IMR-90 (cell line): ENCODE measurements around the gene MAPKAP1. TPM values are rescaled to one million over a fixed set of nuclear protein-coding genes. Genes with fewer than 3 reads are reported as not detected.

ENCODE experiments used
- ATAC-seq: fragments of 200-7000 bp; cut with Tn5 transposase; 2 replicates; pipeline ENCODE4 v1.9.1; 2020; ENCODE audit warnings: low read depth, mild to moderate bottlenecking, moderate library complexity
- BruUV-seq: library from RNA; stranded (reverse); fragments of 400-500 nt; replicated peaks from 2 replicates; lab custom pipeline; 2021; lab: Mats Ljungman, UMichigan
- CTCF ChIA-PET: fragments of 300-600 bp; formaldehyde crosslinking; extraction: SDS; loops from one replicate; lab custom pipeline; 2021; ENCODE audit warnings: antibody characterized with exemption; lab: Yijun Ruan, JAX
- POLR2A ChIA-PET: fragments of 300-600 bp; sonication (Branson Sonifier 250); formaldehyde crosslinking; loops from one replicate; lab custom pipeline; 2022; ENCODE audit warnings: antibody characterized with exemption; ENCODE audit not compliant: unreplicated experiment; lab: Charles Lee
- DNase-seq: peaks from one replicate; pipeline ENCODE4 v3.0.0; 2013
- H2AFZ ChIP-seq: replicated peaks from 2 replicates; pipeline ENCODE3; 2013; ENCODE audit warnings: low read length, mild to moderate bottlenecking; ENCODE audit not compliant: poor library complexity
- H2AK5ac ChIP-seq: 2 replicates; pipeline ENCODE4 v1.6.1; 2013; ENCODE audit warnings: low read depth, low read length, inconsistent platforms
- H2AK9ac ChIP-seq: replicated peaks from 2 replicates; pipeline ENCODE3; 2013; ENCODE audit warnings: mild to moderate bottlenecking, low read depth, low read length, moderate library complexity; ENCODE audit not compliant: poor library complexity
- H2BK120ac ChIP-seq: 2 replicates; pipeline ENCODE4 v1.6.1; 2013; ENCODE audit warnings: low read depth, low read length, inconsistent platforms
- H2BK15ac ChIP-seq: 3 replicates; pipeline ENCODE4 v1.6.1; 2013; ENCODE audit warnings: low read depth, low read length, inconsistent platforms
- H2BK20ac ChIP-seq: 2 replicates; pipeline ENCODE4 v1.6.1; 2013; ENCODE audit warnings: low read depth, mild to moderate bottlenecking, inconsistent platforms, low read length, moderate library complexity
- H2BK5ac ChIP-seq: 2 replicates; pipeline ENCODE4 v1.6.1; 2013; ENCODE audit warnings: mild to moderate bottlenecking, low read depth, low read length, inconsistent platforms; ENCODE audit not compliant: poor library complexity, severe bottlenecking
- H3K14ac ChIP-seq: replicated peaks from 2 replicates; pipeline ENCODE4 v1.6.1; 2013; ENCODE audit warnings: low read depth, low read length, inconsistent platforms
- H3K18ac ChIP-seq: 2 replicates; pipeline ENCODE4 v1.6.1; 2013; ENCODE audit warnings: low read depth, low read length, control low read depth
- H3K23ac ChIP-seq: 2 replicates; pipeline ENCODE4 v1.6.1; 2013; ENCODE audit warnings: low read depth, low read length, inconsistent platforms
- H3K27ac ChIP-seq: 2 replicates; pipeline ENCODE4 v1.5.1; 2013; ENCODE audit warnings: mild to moderate bottlenecking, control low read depth, low read length; ENCODE audit not compliant: insufficient read depth
- H3K27me3 ChIP-seq: 2 replicates; pipeline ENCODE4 v1.6.1; 2013; ENCODE audit warnings: low read length; ENCODE audit not compliant: control insufficient read depth, insufficient read depth
- H3K36me3 ChIP-seq: 2 replicates; pipeline ENCODE4 v1.6.1; 2013; ENCODE audit warnings: low read length, mixed read lengths; ENCODE audit not compliant: control insufficient read depth, insufficient read depth
- H3K4ac ChIP-seq: 2 replicates; pipeline ENCODE4 v1.6.1; 2013; ENCODE audit warnings: low read depth, low read length, inconsistent platforms
- H3K4me1 ChIP-seq: 2 replicates; pipeline ENCODE4 v1.6.1; 2013; ENCODE audit warnings: low read length, mixed read lengths; ENCODE audit not compliant: control insufficient read depth, insufficient read depth
- H3K4me2 ChIP-seq: 2 replicates; pipeline ENCODE4 v1.6.1; 2013; ENCODE audit warnings: low read depth, mild to moderate bottlenecking, control low read depth, low read length, moderate library complexity
- H3K4me3 ChIP-seq: 2 replicates; pipeline ENCODE4 v1.5.1; 2013; ENCODE audit warnings: low read depth, mild to moderate bottlenecking, control low read depth, low read length, moderate library complexity; ENCODE audit not compliant: insufficient read depth
- H3K56ac ChIP-seq: 2 replicates; pipeline ENCODE4 v1.6.1; 2013; ENCODE audit warnings: low read length, inconsistent platforms; ENCODE audit not compliant: insufficient read depth; ENCODE audit errors: extremely low read depth
- H3K79me1 ChIP-seq, 2 experiments: 2 replicates each; pipeline ENCODE4 v1.6.1; 2013; ENCODE audit warnings: low read length in 2 of 2, inconsistent platforms in 1 of 2, low read depth in 1 of 2
- H3K9ac ChIP-seq: 2 replicates; pipeline ENCODE4 v1.6.1; 2013; ENCODE audit warnings: low read depth, low read length, control low read depth
- H3K9me1 ChIP-seq: 2 replicates; pipeline ENCODE4 v1.6.1; 2013; ENCODE audit warnings: low read length, inconsistent platforms; ENCODE audit not compliant: insufficient read depth
- H3K9me3 ChIP-seq: 2 replicates; pipeline ENCODE4 v1.6.1; 2013; ENCODE audit warnings: low read length; ENCODE audit not compliant: control insufficient read depth, insufficient read depth
- H4K20me1 ChIP-seq: 2 replicates; pipeline ENCODE4 v1.6.1; 2013; ENCODE audit warnings: low read length, inconsistent platforms; ENCODE audit not compliant: insufficient read depth
- H4K5ac ChIP-seq: 2 replicates; pipeline ENCODE4 v1.6.1; 2013; ENCODE audit warnings: mild to moderate bottlenecking, low read depth, low read length, control low read depth
- H4K8ac ChIP-seq, 2 experiments: 2 replicates each; pipeline ENCODE4 v1.6.1; 2013; ENCODE audit warnings: low read depth in 2 of 2, low read length in 2 of 2, control low read depth in 1 of 2, inconsistent platforms in 1 of 2
- H4K91ac ChIP-seq: 2 replicates; pipeline ENCODE4 v1.6.1; 2013; ENCODE audit warnings: low read depth, low read length, inconsistent platforms; ENCODE audit not compliant: insufficient read depth
- CTCF ChIP-seq: conservative IDR thresholded peaks from 2 replicates; pipeline ENCODE4 v1.5.1; 2012; ENCODE audit warnings: mild to moderate bottlenecking, low read depth, low read length, improper control_type of control experiment
- MAZ ChIP-seq: IDR thresholded peaks from 2 replicates; pipeline ENCODE4 v1.6.1; 2012; ENCODE audit warnings: low read depth, mild to moderate bottlenecking, low read length, improper control_type of control experiment, moderate library complexity, borderline replicate concordance
- NFE2L2 ChIP-seq: fragments of 150-350 bp; IDR thresholded peaks from 2 replicates; pipeline ENCODE4 v1.6.1; 2016; ENCODE audit warnings: low read depth, mild to moderate bottlenecking, low read length
- RAD21 ChIP-seq: IDR thresholded peaks from 2 replicates; pipeline ENCODE4 v1.6.1; 2012; ENCODE audit warnings: low read length, improper control_type of control experiment
- RCOR1 ChIP-seq: IDR thresholded peaks from 2 replicates; pipeline ENCODE4 v1.6.1; 2012; ENCODE audit warnings: mild to moderate bottlenecking, low read length, improper control_type of control experiment; ENCODE audit not compliant: insufficient replicate concordance
- WGBS, 2 experiments: methylation state at CpG; one replicate each; pipeline versions ENCODE4 v1.1.5 to v1.1.7; 2013; ENCODE audit warnings: missing lambda C conversion rate in 2 of 2; ENCODE audit not compliant: insufficient read length in 1 of 2; ENCODE audit errors: extremely low coverage in 2 of 2; 5-methylcytosine and 5-hydroxymethylcytosine counted together
- dilution Hi-C: fragments of 300-500 bp; cut with HindIII; formaldehyde crosslinking; loops from one replicate; pipeline ENCODE4 v1.14.3; 2018; ENCODE audit warnings: low sequenced_read_pairs; ENCODE audit not compliant: unreplicated experiment
- in situ Hi-C: fragments of 300-500 bp; cut with MboI; formaldehyde crosslinking; loops from 3 replicates; pipeline ENCODE4 v1.14.3; 2019; ENCODE audit warnings: low sequenced_read_pairs, inconsistent platforms, mixed read lengths
- intact Hi-C: fragments of 100-400 bp; cut with micrococcal nuclease; formaldehyde crosslinking; loops from 2 replicates; pipeline ENCODE4 v1.10.0; 2022
- polyA plus RNA-seq, 3 experiments: library from polyadenylated mRNA; depleted of rRNA; stranded (reverse); fragments of >200 nt; gene quantifications; 2 replicates each; pipeline ENCODE4 v1.2.3, GENCODE V29; 2012; ENCODE audit warnings: low replicate concordance in 1 of 3
- total RNA-seq: library from RNA; depleted of rRNA; stranded (reverse); fragments of >200 nt; gene quantifications from 2 replicates; pipeline ENCODE4 v1.2.3, GENCODE V29; 2012

Gene MAPKAP1
- total and polyA plus RNA-seq, 2 of the 4 experiments (the other 2 are of a cell fraction): 87.2 to 158 TPM

GRCh38 chr9:125517577-125517976, 189.4 kb downstream of the MAPKAP1 start:
- ATAC-seq (no peak), DNase-seq (no peak)
- H3K14ac ChIP-seq: no peak overlapping the region
- H3K36me3 ChIP-seq: peaks cover 3% of the 10 kb centered on the region; the same call in 1 of the 2 replicates
- H3K79me1 ChIP-seq: peaks cover 22 to 62% of the 10 kb centered on the region in 2 experiments
- H3K4me3 ChIP-seq: no peak overlapping the region
- H3K9me1 ChIP-seq: peaks cover 29% of the 10 kb centered on the region
- BruUV-seq: no TSS peak
- no peak overlapping the region for H2AK5ac ChIP-seq
- no peak overlapping the region for H3K27ac ChIP-seq
- no peak overlapping the region for H3K23ac ChIP-seq
- H4K8ac ChIP-seq: no peak overlapping the region
- peaks cover 11% of the 10 kb centered on the region; the same call in 1 of the 2 replicates for H4K20me1 ChIP-seq
- no peak overlapping the region for H3K4me2 ChIP-seq
- H3K56ac ChIP-seq: no peak overlapping the region
- H3K9me3 ChIP-seq: no peaks in the 10 kb centered on the region
- ChIA-PET POLR2A (no interaction called here), CTCF (interaction anchor here (0.7 kb wide), 1 partner anchor 43 kb away, joined by 4 read pairs; no protein-coding TSS in a partner anchor)
- no peak overlapping the region for H4K91ac ChIP-seq
- no peak overlapping the region for H3K9ac ChIP-seq
- no peak overlapping the region for H2BK120ac ChIP-seq
- no peaks in the 10 kb centered on the region for H3K27me3 ChIP-seq
- dilution Hi-C loops: no loop called here
- no peak overlapping the region for H2AFZ ChIP-seq
- WGBS, 2 experiments: no CpG with 5 or more reads among the region's 4 CpGs
- in situ Hi-C loops: no loop called here
- H2BK20ac ChIP-seq: no peak overlapping the region
- H2AK9ac ChIP-seq: no peak overlapping the region
- H2BK15ac ChIP-seq: no peak overlapping the region
- intact Hi-C loops: no loop called here
- TF ChIP-seq CTCF (no peak), RAD21 (no peak), MAZ (no peak), RCOR1 (no peak), NFE2L2 (no peak)
- no peak overlapping the region for H2BK5ac ChIP-seq
- H3K4me1 ChIP-seq: peaks cover 21% of the 10 kb centered on the region
- H3K4ac ChIP-seq: no peak overlapping the region
- H3K18ac ChIP-seq: no peak overlapping the region
- no peak overlapping the region for H4K5ac ChIP-seq
